T-helper 17 cell (primary cell): ENCODE results near the gene KCNMA1. TPM values are rescaled to one million over a fixed set of nuclear protein-coding genes. Genes with fewer than 3 reads are reported as not detected.

Source experiments
- ATAC-seq: fragments of 150-1000 bp; cut with Tn5 transposase; 2 replicates; pipeline ENCODE4 v1.10.0; 2021; ENCODE audit warnings: mild to moderate bottlenecking, moderate library complexity
- DNase-seq, 3 donors: peaks; one replicate each; pipeline versions ENCODE4 v3.0.0 to v3.0.0-alpha.2; 2020 to 2021
- H3K9me3 ChIP-seq: one replicate; pipeline ENCODE4 v1.7.0; 2013; ENCODE audit warnings: low read length, mild to moderate bottlenecking; ENCODE audit not compliant: control insufficient read depth, poor library complexity, severe bottlenecking
- H3K27ac Mint-ChIP-seq: one replicate; pipeline ENCODE4 v1.8.0; 2022; ENCODE audit warnings: mild to moderate bottlenecking, moderate library complexity, mixed read lengths
- H3K27me3 Mint-ChIP-seq: one replicate; pipeline ENCODE4 v1.8.0; 2022; ENCODE audit warnings: mixed read lengths
- H3K36me3 Mint-ChIP-seq: one replicate; pipeline ENCODE4 v1.8.0; 2022; ENCODE audit warnings: low read depth, mixed read lengths
- H3K4me1 Mint-ChIP-seq: one replicate; pipeline ENCODE4 v1.8.0; 2022; ENCODE audit warnings: mild to moderate bottlenecking, mixed read lengths
- H3K4me3 Mint-ChIP-seq: one replicate; pipeline ENCODE4 v1.8.0; 2022; ENCODE audit warnings: mild to moderate bottlenecking, moderate library complexity, mixed read lengths
- total RNA-seq, 4 donors: library from RNA in 2 of 4; stranded (reverse) in 2 of 4; gene quantifications; one replicate each; pipeline ENCODE4 v1.2.3 and lab custom pipeline; 2022 to 2026

KCNMA1 gene
- total RNA-seq, 2 donors from 2014 or later: 0.27 TPM; not detected in 1

DNA sequence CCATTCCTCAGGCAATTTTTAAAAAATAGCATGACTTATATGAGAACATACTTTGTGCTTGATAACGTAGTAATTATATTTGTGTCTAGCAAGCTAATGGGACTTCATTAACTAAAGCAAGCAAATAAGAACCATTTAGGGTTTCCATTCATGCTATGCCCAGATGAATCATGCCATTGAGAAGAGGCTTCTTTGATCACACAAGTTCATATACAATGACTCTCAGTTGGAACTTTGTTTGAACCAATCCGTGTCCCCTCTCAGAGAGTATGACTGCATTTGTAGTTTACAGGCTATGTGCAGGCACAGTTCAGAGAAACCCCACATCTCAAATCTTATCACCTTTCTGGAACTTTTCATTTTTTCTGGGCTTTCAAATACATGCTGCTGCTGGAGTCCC lies 614.2 kb downstream of the KCNMA1 start:
- H3K27me3 Mint-ChIP-seq: peaks cover 55% of the 10 kb centered on the region
- no peak overlapping the region for H3K4me3 Mint-ChIP-seq
- H3K36me3 Mint-ChIP-seq: no peaks in the 10 kb centered on the region
- ATAC-seq: no peak
- no peaks in the 10 kb centered on the region for H3K4me1 Mint-ChIP-seq
- H3K9me3 ChIP-seq: no peaks in the 10 kb centered on the region
- DNase-seq: no peak
- H3K27ac Mint-ChIP-seq: no peak overlapping the region

DNA sequence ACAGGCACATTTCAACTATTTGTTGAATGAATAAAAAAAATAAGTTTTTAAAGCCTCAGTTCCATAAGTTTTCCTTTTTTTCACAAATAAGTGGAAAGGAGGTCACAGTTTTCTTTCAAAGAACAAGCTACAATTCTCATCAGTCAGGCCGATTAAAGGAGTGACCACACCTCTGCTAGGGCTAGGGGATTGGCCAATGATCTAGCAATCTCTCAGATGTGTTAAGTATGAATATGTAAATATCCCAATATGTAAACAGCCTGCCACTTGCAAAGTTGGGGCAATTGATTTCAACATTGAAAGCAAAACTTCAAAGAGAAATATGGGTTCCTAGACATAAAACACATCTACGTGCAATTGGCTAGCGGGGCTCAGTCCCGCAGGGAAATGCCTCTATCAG lies 614.9 kb downstream of the KCNMA1 start:
- no peaks in the 10 kb centered on the region for H3K9me3 ChIP-seq
- ATAC-seq (no peak), DNase-seq (no peak)
- Mint-ChIP-seq H3K27me3 (peaks cover 48% of the 10 kb centered on the region), H3K27ac (no peak overlapping the region), H3K4me3 (no peak overlapping the region), H3K36me3 (no peaks in the 10 kb centered on the region), H3K4me1 (no peaks in the 10 kb centered on the region)

DNA sequence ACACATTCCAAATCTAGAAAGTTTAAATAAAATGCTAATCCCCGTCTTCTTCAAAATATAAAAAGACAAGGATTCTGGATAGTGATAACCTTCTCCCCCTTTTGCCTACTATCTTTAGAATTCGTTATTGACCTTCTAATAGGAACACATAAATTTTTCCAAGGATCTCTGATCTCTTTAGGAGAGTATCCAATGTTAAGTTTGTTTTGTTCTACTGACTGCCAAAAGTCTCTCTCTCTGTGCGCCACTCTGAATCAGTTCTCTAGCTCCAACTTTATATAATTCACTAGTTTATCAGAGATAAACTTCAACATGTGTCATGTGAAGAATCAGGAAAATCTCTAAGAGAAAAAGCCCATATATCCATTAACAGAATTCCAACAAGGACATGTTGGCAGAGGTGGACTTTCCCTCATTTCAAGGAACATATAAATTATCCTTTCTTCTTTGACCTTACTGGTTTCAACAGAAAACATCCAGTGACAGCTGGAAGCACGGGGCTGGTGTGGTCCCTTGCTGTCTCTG lies 615.6 kb downstream of the KCNMA1 start:
- Mint-ChIP-seq H3K27me3 (peaks cover 46% of the 10 kb centered on the region), H3K4me3 (no peak overlapping the region), H3K27ac (no peak overlapping the region), H3K36me3 (no peaks in the 10 kb centered on the region), H3K4me1 (no peaks in the 10 kb centered on the region)
- no peaks in the 10 kb centered on the region for H3K9me3 ChIP-seq
- DNase-seq (no peak), ATAC-seq (no peak)

DNA sequence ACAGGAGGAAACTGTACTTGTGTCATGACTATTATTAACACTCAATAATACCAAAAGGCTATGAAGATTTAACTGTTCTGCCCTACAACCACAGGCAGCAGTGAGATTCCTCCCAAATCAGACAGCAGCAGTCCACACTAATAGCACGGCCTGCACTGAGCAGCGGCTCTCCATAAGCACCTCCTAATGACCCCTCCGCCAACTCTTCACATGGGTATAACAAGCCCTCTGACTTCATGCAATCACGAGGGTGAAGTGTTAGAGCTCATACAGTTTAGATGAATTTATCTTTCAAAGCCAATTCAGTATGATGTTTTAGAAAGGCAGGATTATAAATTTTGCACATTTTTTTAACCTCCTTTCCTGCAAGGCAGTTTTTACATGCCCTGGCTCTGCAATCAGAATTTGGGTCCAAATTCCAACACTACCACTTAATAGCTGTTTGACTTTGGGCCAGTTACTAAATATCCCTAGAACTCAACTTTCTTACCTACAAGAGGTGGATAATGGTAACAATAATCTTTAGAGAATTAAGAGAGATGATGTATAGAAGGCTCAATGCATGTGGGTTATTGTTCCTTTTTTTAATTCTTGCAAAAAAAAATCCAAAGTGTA lies 617.1 kb downstream of the KCNMA1 start:
- H3K4me3 Mint-ChIP-seq: no peak overlapping the region
- ATAC-seq (no peak), DNase-seq (no peak)
- no peaks in the 10 kb centered on the region for H3K9me3 ChIP-seq
- no peaks in the 10 kb centered on the region for H3K4me1 Mint-ChIP-seq
- H3K27ac Mint-ChIP-seq: no peak overlapping the region
- no peaks in the 10 kb centered on the region for H3K36me3 Mint-ChIP-seq
- peaks cover 41% of the 10 kb centered on the region for H3K27me3 Mint-ChIP-seq

DNA sequence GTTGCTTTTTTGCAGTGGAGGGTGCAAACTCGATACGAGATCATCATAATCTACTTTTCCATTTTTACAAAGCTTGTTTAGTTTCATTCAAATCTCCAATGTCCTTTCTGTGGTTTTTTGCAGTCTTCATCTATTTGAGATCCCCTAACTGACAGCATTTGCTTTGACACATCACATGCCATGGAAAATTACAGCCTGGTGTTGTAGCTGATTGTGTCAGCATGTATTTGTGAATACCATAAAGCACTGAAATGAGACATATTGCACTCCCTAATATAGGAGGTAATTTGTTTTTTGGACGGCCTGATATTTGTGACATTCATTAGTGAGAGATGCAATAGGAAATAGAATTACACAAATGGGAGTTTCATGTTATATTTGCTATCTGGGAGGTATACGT lies 620.8 kb downstream of the KCNMA1 start:
- DNase-seq (no peak), ATAC-seq (no peak)
- no peaks in the 10 kb centered on the region for H3K9me3 ChIP-seq
- Mint-ChIP-seq H3K36me3 (no peaks in the 10 kb centered on the region), H3K4me3 (no peak overlapping the region), H3K27me3 (peaks cover 6% of the 10 kb centered on the region), H3K27ac (no peak overlapping the region), H3K4me1 (no peaks in the 10 kb centered on the region)

DNA sequence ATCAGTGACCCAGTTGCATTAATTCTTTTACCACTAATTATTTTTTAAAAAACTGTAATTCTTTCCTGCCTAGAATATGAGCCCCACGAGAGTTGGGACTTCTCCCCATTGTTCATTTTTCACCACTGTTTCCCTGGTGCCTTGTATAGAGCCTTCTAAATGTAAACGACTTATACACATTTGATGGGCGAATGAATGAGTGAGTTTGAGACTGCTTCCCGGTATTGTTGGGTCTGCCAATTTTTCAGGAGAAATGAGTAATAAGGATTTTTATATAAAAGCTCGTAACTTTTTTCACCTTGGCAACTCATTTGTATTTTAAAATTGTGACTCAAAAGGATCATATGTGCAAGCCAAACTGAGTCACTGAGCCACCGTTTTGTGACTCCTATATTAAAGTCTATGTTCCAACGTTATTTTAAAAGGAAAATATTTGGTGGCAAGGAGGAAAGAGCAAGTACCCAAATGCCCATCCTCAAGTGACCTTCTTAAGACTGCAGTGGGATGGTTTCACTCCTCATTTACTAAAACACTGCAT lies 621.3 kb downstream of the KCNMA1 start:
- Mint-ChIP-seq H3K36me3 (no peaks in the 10 kb centered on the region), H3K27me3 (peaks cover under 1% of the 10 kb centered on the region), H3K27ac (no peak overlapping the region), H3K4me1 (no peaks in the 10 kb centered on the region), H3K4me3 (no peak overlapping the region)
- DNase-seq: no peak
- H3K9me3 ChIP-seq: no peaks in the 10 kb centered on the region
- ATAC-seq: no peak

DNA sequence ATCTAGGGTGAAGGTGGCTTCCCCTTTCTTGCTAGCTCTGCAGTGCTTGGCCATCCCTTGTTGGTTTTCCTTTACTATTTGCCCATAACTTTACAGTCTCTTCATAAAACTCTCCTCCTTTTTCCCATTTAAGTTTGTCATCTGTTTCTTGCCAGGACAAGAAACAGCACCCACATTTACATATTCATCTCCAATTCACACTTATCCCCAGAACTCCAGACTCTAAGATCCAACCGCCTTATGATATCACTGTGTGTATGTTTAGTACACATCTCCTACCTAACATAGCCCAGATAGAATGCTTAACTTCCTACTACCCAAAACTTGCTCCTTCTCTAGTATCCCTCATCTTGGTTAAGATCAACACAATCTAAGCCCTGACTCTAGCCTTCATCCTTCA lies 622.2 kb downstream of the KCNMA1 start:
- ATAC-seq: no peak

DNA sequence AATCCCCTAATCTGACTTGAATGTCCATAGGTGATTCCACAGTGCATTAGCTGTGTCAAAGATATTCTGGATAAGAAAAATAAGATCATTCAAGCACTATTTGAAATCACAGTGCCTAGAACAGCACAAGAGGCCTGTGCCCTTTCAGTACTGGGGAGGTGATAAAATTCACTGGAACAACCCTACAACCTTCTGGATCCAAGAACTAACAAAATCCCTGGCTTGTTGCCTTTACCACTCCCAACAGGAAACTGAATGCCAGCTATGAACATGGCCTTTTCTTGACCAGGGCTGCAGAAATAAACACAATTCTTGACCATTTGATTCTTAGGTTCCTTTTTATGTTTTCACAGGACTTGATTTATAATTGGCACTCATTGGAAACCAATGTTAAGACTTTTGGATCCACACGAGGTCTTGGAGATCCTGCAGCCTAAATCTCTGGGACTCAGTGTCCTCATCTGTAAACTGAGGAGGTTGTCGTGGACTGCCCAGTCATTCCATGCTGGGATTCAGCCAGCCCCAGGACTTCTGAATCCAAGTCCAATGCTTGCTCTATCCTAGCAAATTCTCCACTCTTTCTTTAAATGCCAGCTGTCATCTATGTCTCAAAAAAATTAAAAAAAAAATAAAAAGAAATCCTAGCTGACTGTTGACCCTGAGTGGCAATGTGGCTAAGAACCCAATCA lies 624.7 kb downstream of the KCNMA1 start:
- ATAC-seq: no peak
- Mint-ChIP-seq H3K36me3 (no peaks in the 10 kb centered on the region), H3K27me3 (no peaks in the 10 kb centered on the region), H3K4me3 (no peak overlapping the region), H3K4me1 (peaks cover 4% of the 10 kb centered on the region), H3K27ac (no peak overlapping the region)
- H3K9me3 ChIP-seq: no peaks in the 10 kb centered on the region
- no peak for DNase-seq

More for the DNA sequence above, 622.2 kb downstream of the KCNMA1 start:
- Mint-ChIP-seq H3K36me3 (no peaks in the 10 kb centered on the region), H3K27ac (no peak overlapping the region), H3K4me1 (no peaks in the 10 kb centered on the region), H3K4me3 (no peak overlapping the region), H3K27me3 (no peaks in the 10 kb centered on the region)
- no peaks in the 10 kb centered on the region for H3K9me3 ChIP-seq
- DNase-seq: no peak

DNA sequence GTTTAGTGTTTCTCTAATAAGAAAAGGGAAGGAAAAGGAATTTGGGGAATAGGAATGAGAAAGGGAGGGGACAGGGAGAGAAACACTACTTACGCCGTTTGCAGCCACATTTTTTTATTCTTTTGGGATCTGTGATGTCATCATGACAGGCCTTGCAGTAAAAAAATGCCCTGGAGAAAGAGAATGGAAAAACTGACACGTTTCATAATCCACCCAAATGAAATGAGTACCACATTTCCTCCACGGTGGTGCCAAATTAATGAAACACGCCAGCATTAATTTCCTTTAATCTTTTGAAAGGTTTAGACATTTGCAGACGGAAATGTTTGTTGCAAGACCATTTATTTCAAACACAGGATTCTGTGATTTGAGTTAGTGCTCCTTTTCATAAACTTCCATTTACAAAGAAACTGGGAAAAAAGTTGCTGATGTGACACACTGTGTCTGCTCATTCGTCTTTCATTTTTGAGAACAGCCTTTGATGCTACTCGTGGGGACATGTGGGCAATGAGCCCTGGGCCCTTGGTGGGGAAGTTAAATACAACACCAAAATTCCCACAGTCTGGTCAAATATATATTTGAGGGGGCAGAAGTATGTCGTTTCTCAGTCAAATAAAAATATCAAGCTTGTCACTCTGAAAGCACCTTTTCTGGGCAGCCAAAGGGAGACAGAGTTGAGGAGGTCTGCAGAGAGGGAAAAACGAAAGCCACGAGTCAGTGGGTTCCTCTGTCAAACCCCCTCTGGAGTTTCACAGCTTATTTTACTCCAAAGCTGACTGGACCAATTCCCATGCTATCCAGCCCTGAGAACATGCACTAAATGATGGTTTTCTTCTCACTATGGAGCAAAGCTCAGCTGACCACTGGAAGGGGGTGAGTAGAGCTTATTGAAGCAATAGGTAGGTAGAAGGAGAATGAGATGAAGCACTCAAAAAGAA lies 625.5 kb downstream of the KCNMA1 start:
- Mint-ChIP-seq H3K4me1 (peaks cover 4% of the 10 kb centered on the region), H3K27ac (no peak overlapping the region), H3K36me3 (no peaks in the 10 kb centered on the region), H3K27me3 (no peaks in the 10 kb centered on the region), H3K4me3 (no peak overlapping the region)
- ATAC-seq: no peak
- H3K9me3 ChIP-seq: no peaks in the 10 kb centered on the region
- DNase-seq: no peak

DNA sequence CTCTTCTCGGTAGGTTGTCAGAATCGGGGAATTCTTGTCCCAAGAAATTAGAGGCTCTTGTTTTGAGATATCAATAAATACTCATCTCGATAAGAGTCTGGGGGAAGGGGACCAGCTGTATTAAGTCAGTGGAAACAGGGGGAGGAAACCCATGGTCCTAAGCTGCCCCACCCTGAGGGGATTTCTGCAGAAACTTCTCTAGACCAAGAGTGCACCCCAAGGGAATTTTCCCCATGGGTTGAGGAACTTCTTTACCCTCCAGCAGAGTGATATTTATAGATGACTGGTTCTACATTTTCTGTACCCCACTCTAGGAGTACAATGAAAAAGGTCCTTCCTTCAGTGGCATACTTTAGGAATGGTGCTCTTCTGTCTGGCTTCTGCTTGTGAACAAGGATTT lies 627.2 kb downstream of the KCNMA1 start:
- no peaks in the 10 kb centered on the region for H3K9me3 ChIP-seq
- Mint-ChIP-seq H3K4me1 (peaks cover 4% of the 10 kb centered on the region), H3K27me3 (no peaks in the 10 kb centered on the region), H3K36me3 (no peaks in the 10 kb centered on the region), H3K27ac (no peak overlapping the region), H3K4me3 (no peak overlapping the region)
- ATAC-seq (no peak), DNase-seq (no peak)

DNA sequence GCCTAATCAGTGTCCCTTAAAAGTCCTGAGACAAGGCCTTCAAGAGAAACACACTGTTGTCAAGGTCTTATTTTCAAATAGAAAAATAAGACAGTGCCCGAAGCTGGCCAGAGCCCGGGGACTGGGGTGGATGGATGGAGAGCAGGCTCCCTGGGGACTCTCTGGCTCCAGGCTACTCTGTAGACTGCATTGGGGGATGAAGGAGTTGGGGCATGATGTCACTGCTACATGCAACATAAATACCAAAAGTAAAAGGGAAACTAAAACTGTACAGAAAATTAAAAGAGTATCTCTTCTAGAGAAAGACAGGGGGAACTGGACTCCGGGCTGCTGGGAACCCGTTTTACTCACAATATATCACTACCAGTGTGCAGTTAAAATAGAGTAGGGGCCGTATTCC lies 629.8 kb downstream of the KCNMA1 start:
- no peaks in the 10 kb centered on the region for H3K9me3 ChIP-seq
- no peak for DNase-seq

DNA sequence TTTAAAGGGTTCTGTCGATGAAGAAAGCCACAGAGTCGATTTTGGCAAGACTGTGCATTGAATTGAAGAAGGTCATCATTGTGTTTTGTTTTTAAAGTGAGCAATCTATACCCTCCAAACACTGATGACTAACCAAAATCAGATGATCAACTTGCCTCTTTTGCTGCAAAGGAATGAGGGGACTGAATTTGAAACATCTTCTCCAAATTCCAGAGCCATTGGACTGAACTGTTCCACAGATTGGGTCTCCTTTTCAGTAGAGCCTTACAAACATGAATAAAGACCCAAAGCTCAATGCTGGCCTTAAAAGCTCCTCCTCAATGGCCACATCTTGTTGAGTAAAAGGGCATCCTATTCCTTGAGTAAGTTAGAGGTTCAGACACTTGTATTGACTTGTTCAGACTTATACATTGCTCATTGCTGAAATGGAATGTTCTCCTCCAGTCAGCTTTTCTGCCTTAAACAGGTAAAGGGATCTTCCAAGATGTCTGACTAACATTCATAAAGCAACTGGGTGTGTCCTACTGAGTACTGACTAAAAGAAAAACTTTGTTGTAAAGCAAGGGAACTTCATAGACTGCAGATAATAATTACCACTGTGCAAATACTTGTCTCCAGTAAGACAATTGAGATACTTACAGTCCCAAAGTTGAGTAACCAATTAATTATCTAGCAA lies 630.6 kb downstream of the KCNMA1 start:
- Mint-ChIP-seq H3K4me3 (no peak overlapping the region), H3K27ac (no peak overlapping the region), H3K4me1 (peaks cover 6% of the 10 kb centered on the region), H3K27me3 (peaks cover 6% of the 10 kb centered on the region), H3K36me3 (no peaks in the 10 kb centered on the region)
- no peak for ATAC-seq
- no peaks in the 10 kb centered on the region for H3K9me3 ChIP-seq
- no peak for DNase-seq

More for the DNA sequence above, 629.8 kb downstream of the KCNMA1 start:
- no peak for ATAC-seq
- Mint-ChIP-seq H3K27me3 (peaks cover 6% of the 10 kb centered on the region), H3K27ac (no peak overlapping the region), H3K36me3 (no peaks in the 10 kb centered on the region), H3K4me3 (no peak overlapping the region), H3K4me1 (peaks cover 6% of the 10 kb centered on the region)
